HepG2 (cell line): Measurements from ENCODE around the gene F7.

Source experiments
- ADNP ChIP-seq: sonication (generic); formaldehyde crosslinking; IDR thresholded peaks from 2 replicates; pipeline ENCODE4 v1.4.0; 2020; ENCODE audit warnings: missing genetic modification reagents
- CBX5 ChIP-seq: sonication (generic); formaldehyde crosslinking; IDR thresholded peaks from 2 replicates; pipeline ENCODE4 v1.4.0; 2020; ENCODE audit warnings: missing genetic modification reagents, borderline replicate concordance
- ISL2 ChIP-seq: sonication (generic); formaldehyde crosslinking; IDR thresholded peaks from 2 replicates; pipeline ENCODE4 v1.5.0; 2020; ENCODE audit warnings: missing genetic modification reagents
- NFKB2 ChIP-seq: sonication (generic); formaldehyde crosslinking; IDR thresholded peaks from 2 replicates; pipeline ENCODE4 v1.4.0; 2020; ENCODE audit warnings: missing genetic modification reagents, borderline replicate concordance
- TF ChIP-seq, protein P1 (sequence below): sonication (generic); formaldehyde crosslinking; IDR thresholded peaks from 2 replicates; pipeline ENCODE4 v1.5.0; 2020; ENCODE audit warnings: mild to moderate bottlenecking, missing genetic modification reagents, moderate library complexity

GRCh38 chr13:113098162-113098732 lies 7.3 kb upstream of the F7 start:
- no peak for TF ChIP-seq NFKB2
- TF ChIP-seq CBX5 (CRISPR knock-in tag): no peak
- no peak for TF ChIP-seq ISL2 (CRISPR knock-in tag)
- no peak for TF ChIP-seq ADNP (CRISPR knock-in tag)
- TF ChIP-seq, protein P1, sequence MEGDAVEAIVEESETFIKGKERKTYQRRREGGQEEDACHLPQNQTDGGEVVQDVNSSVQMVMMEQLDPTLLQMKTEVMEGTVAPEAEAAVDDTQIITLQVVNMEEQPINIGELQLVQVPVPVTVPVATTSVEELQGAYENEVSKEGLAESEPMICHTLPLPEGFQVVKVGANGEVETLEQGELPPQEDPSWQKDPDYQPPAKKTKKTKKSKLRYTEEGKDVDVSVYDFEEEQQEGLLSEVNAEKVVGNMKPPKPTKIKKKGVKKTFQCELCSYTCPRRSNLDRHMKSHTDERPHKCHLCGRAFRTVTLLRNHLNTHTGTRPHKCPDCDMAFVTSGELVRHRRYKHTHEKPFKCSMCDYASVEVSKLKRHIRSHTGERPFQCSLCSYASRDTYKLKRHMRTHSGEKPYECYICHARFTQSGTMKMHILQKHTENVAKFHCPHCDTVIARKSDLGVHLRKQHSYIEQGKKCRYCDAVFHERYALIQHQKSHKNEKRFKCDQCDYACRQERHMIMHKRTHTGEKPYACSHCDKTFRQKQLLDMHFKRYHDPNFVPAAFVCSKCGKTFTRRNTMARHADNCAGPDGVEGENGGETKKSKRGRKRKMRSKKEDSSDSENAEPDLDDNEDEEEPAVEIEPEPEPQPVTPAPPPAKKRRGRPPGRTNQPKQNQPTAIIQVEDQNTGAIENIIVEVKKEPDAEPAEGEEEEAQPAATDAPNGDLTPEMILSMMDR (CRISPR knock-in tag): no peak
